SU-DHL-6 (cell line): ENCODE results near the gene ITGB2.

Experiments
- H2AFZ ChIP-seq: fragments of 200-600 bp; sonication (generic); 2 replicates; pipeline ENCODE4 v1.6.1; 2014; ENCODE audit warnings: low read depth, mild to moderate bottlenecking, moderate library complexity, mixed read lengths, antibody characterized with exemption, low read length; ENCODE audit not compliant: severe bottlenecking
- H3F3A ChIP-seq: fragments of 200-600 bp; shearing (Covaris generic); 2 replicates; pipeline ENCODE4 v1.6.0; 2016; ENCODE audit warnings: antibody characterized with exemption, mild to moderate bottlenecking; ENCODE audit not compliant: insufficient read depth
- H3K27ac ChIP-seq: fragments of 200-600 bp; sonication (generic); 2 replicates; pipeline ENCODE4 v1.5.1; 2016; ENCODE audit warnings: low read depth, mild to moderate bottlenecking, low read length, moderate library complexity, mixed read lengths
- H3K27me3 ChIP-seq: fragments of 200-600 bp; sonication (generic), shearing (Covaris generic); 2 replicates; pipeline ENCODE4 v1.6.0; 2014; ENCODE audit warnings: mild to moderate bottlenecking, low read length
- H3K36me3 ChIP-seq: fragments of 200-600 bp; sonication (generic); 2 replicates; pipeline ENCODE4 v1.6.1; 2014; ENCODE audit warnings: mild to moderate bottlenecking, low read length, mixed read lengths
- H3K4me2 ChIP-seq: fragments of 300-600, 200-600 bp; shearing (Covaris generic), sonication (generic); 2 replicates; pipeline ENCODE4 v1.6.0; 2014; ENCODE audit warnings: low read length, low read depth, mild to moderate bottlenecking; ENCODE audit not compliant: poor library complexity, severe bottlenecking
- H3K4me3 ChIP-seq: fragments of 200-600 bp; sonication (generic); 2 replicates; pipeline ENCODE4 v1.5.1; 2014; ENCODE audit warnings: antibody characterized with exemption, low read length, mild to moderate bottlenecking, mixed read lengths; ENCODE audit not compliant: insufficient read depth, poor library complexity, severe bottlenecking
- H3K79me2 ChIP-seq: fragments of 200-600 bp; sonication (generic); 2 replicates; pipeline ENCODE4 v1.6.1; 2014; ENCODE audit warnings: mild to moderate bottlenecking, low read length, moderate library complexity; ENCODE audit not compliant: insufficient read depth
- H3K9ac ChIP-seq: fragments of 200-600 bp; sonication (generic); 2 replicates; pipeline ENCODE4 v1.7.0; 2014; ENCODE audit warnings: mild to moderate bottlenecking, low read length
- H3K9me2 ChIP-seq: fragments of 200-600 bp; sonication (generic); replicated peaks from 2 replicates; pipeline ENCODE4 v1.6.1; 2014; ENCODE audit warnings: low read length; ENCODE audit not compliant: insufficient read depth
- H3K9me3 ChIP-seq: fragments of 200-600 bp; sonication (generic); 2 replicates; pipeline ENCODE4 v1.6.1; 2014; ENCODE audit warnings: low read length, mixed read lengths; ENCODE audit not compliant: insufficient read depth
- H4K20me1 ChIP-seq: fragments of 200-600 bp; sonication (generic); 2 replicates; pipeline ENCODE4 v1.6.1; 2014; ENCODE audit warnings: low read depth, mild to moderate bottlenecking, antibody characterized with exemption, low read length, moderate library complexity, mixed read lengths
- CTCF ChIP-seq: fragments of 200-600 bp; sonication (generic); IDR thresholded peaks from one replicate; pipeline ENCODE4 v1.5.1; 2017; ENCODE audit warnings: antibody characterized with exemption, mild to moderate bottlenecking, low read length, moderate library complexity; ENCODE audit not compliant: insufficient read depth, poor library complexity, severe bottlenecking
- EZH2phosphoT487 ChIP-seq: fragments of 200-600 bp; sonication (generic), shearing (Covaris generic); conservative IDR thresholded peaks from 2 replicates; pipeline ENCODE4 v1.6.1; 2018; ENCODE audit warnings: mild to moderate bottlenecking, antibody characterized with exemption, low read length, moderate library complexity, mixed read lengths

ITGB2 gene

GRCh38 chr21:44942566-44942965, 21.9 kb upstream of the ITGB2 start:
- no peaks in the 10 kb centered on the region; the same call in 1 of the 2 replicates for H4K20me1 ChIP-seq
- no peaks in the 10 kb centered on the region for H3K36me3 ChIP-seq
- no peak overlapping the region for H3K4me2 ChIP-seq
- H3K9ac ChIP-seq: no peak overlapping the region
- H2AFZ ChIP-seq: no peak overlapping the region
- no peaks in the 10 kb centered on the region for H3K9me2 ChIP-seq
- no peak for TF ChIP-seq EZH2phosphoT487
- TF ChIP-seq CTCF: no peak
- H3F3A ChIP-seq: no peaks in the 10 kb centered on the region
- no peak overlapping the region for H3K4me3 ChIP-seq
- H3K9me3 ChIP-seq: no peaks in the 10 kb centered on the region
- H3K27me3 ChIP-seq: no peaks in the 10 kb centered on the region
- H3K79me2 ChIP-seq: peaks cover 58% of the 10 kb centered on the region
- no peak overlapping the region for H3K27ac ChIP-seq

GRCh38 chr21:44941567-44941966, 20.9 kb upstream of the ITGB2 start:
- Histone ChIP-seq H3K36me3 (no peaks in the 10 kb centered on the region), H2AFZ (no peak overlapping the region), H3K9ac (peak overlapping the region; percentile 80), H3K4me2 (peak overlapping the region; percentile 87), H3K9me2 (no peaks in the 10 kb centered on the region), H3K9me3 (no peaks in the 10 kb centered on the region), H3F3A (no peaks in the 10 kb centered on the region), H3K27ac (no peak overlapping the region), H3K4me3 (peak overlapping the region; percentile 70), H3K27me3 (no peaks in the 10 kb centered on the region), H4K20me1 (no peaks in the 10 kb centered on the region; the same call in 1 of the 2 replicates), H3K79me2 (peaks cover 48% of the 10 kb centered on the region)
- TF ChIP-seq EZH2phosphoT487: no peak

GRCh38 chr21:44940116-44940631, 19.5 kb upstream of the ITGB2 start:
- H2AFZ ChIP-seq: peak overlapping the region; percentile 100
- H4K20me1 ChIP-seq: no peaks in the 10 kb centered on the region; the same call in 1 of the 2 replicates
- peak overlapping the region; percentile 87 for H3K4me2 ChIP-seq
- no peaks in the 10 kb centered on the region for H3K27me3 ChIP-seq
- no peaks in the 10 kb centered on the region for H3K9me2 ChIP-seq
- no peak overlapping the region for H3K27ac ChIP-seq
- no peaks in the 10 kb centered on the region for H3K9me3 ChIP-seq
- H3F3A ChIP-seq: no peaks in the 10 kb centered on the region
- peaks cover 43% of the 10 kb centered on the region for H3K79me2 ChIP-seq
- H3K9ac ChIP-seq: peak overlapping the region; percentile 80
- peak overlapping the region; percentile 70 for H3K4me3 ChIP-seq
- H3K36me3 ChIP-seq: no peaks in the 10 kb centered on the region
- no peak for TF ChIP-seq EZH2phosphoT487
- TF ChIP-seq CTCF: no peak

- TF ChIP-seq EZH2phosphoT487 (no peak), CTCF (no peak)
- H3K79me2 ChIP-seq: peaks cover 40% of the 10 kb centered on the region
- H2AFZ ChIP-seq: peak within 1 kb of the TSS; percentile 100
- H3K9ac ChIP-seq: peak within 1 kb of the TSS; percentile 80
- H3K36me3 ChIP-seq: no peaks in the 10 kb centered on the region
- H3K27ac ChIP-seq: no peak within 1 kb of the TSS
- H3F3A ChIP-seq: no peaks in the 10 kb centered on the region
- peak within 1 kb of the TSS; percentile 87 for H3K4me2 ChIP-seq
- no peaks in the 10 kb centered on the region; the same call in 1 of the 2 replicates for H4K20me1 ChIP-seq
- H3K4me3 ChIP-seq: peak within 1 kb of the TSS; percentile 70
- H3K9me3 ChIP-seq: no peaks in the 10 kb centered on the region
- H3K9me2 ChIP-seq: no peaks in the 10 kb centered on the region
- H3K27me3 ChIP-seq: no peaks in the 10 kb centered on the region
Observed at GRCh38 chr21:44939532-44940115, 18.9 kb upstream of the ITGB2 start, which contains the start of gene SLX9. TSS of gene SLX9 (plus strand) at chr21:44940029. CDS start at chr21:44940058, 29 bp downstream.
